Hepatocyte (in vitro differentiated cells): ENCODE results near the gene JARID2.

Experiments
- EZH2 ChIP-seq: fragments of 200-600 bp; sonication (generic); IDR thresholded peaks from 2 replicates; pipeline ENCODE4 v1.6.1; 2016; ENCODE audit warnings: antibody characterized with exemption, mild to moderate bottlenecking, borderline replicate concordance
- EZH2phosphoT487 ChIP-seq: fragments of 200-600 bp; sonication (generic); IDR thresholded peaks from one replicate; pipeline ENCODE4 v1.6.1; 2018; ENCODE audit warnings: antibody characterized with exemption, mild to moderate bottlenecking, low read depth, moderate library complexity; ENCODE audit not compliant: unreplicated experiment, severe bottlenecking
- TF ChIP-seq, protein P1 (sequence below): fragments of 200-600 bp; sonication (generic); IDR thresholded peaks from 2 replicates; pipeline ENCODE4 v1.5.1; 2016; ENCODE audit warnings: antibody characterized with exemption, mild to moderate bottlenecking; ENCODE audit not compliant: poor library complexity

DNA sequence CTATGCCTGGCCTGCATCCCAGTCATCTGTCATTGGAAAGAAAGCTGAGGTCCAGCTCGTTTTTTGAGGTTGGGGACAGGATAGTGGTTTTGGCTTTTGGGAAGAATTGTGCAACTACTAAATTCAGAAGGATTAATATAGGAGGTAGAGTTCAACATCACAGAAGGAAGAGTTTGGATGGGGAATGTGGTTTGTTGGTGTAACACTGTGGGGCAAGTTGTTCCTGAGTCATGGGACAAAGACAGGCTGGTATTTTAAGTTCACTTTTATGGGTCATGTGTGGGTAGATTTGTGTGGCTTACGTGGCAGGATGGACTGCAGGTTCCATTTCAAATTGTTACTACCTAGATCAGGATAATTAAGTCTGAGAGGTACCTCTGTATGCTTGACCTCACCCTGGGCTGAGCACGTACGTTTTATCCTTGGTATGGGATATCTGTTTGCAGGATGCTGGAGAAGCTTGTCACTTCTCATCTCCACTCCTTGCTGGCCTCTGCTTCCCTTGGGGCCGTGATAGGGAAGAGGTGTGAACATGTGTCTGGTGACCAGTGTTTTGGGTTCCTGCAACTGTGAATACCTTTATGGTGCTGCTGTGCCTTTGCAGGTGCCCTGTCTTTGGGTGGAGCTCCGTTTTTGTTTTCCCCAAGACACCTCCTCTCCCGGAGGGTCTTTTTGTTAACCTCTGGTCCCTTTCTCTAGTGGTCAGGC, 177.6 kb downstream of the JARID2 start:
- TF ChIP-seq, protein P1, sequence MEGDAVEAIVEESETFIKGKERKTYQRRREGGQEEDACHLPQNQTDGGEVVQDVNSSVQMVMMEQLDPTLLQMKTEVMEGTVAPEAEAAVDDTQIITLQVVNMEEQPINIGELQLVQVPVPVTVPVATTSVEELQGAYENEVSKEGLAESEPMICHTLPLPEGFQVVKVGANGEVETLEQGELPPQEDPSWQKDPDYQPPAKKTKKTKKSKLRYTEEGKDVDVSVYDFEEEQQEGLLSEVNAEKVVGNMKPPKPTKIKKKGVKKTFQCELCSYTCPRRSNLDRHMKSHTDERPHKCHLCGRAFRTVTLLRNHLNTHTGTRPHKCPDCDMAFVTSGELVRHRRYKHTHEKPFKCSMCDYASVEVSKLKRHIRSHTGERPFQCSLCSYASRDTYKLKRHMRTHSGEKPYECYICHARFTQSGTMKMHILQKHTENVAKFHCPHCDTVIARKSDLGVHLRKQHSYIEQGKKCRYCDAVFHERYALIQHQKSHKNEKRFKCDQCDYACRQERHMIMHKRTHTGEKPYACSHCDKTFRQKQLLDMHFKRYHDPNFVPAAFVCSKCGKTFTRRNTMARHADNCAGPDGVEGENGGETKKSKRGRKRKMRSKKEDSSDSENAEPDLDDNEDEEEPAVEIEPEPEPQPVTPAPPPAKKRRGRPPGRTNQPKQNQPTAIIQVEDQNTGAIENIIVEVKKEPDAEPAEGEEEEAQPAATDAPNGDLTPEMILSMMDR, result no peak
- TF ChIP-seq EZH2 (no peak), EZH2phosphoT487 (no peak)
